HEK293T (cell line): ENCODE data around the gene CALM1.

Experiments used
- CTCF ChIA-PET: fragments of 350-600 bp; formaldehyde crosslinking; extraction: SDS; loops from one replicate; lab custom pipeline; 2021; ENCODE audit warnings: antibody characterized with exemption, inconsistent platforms; lab: Yijun Ruan, JAX
- POLR2A ChIA-PET: fragments of 350-600 bp; formaldehyde crosslinking; extraction: SDS; loops from one replicate; lab custom pipeline; 2020; ENCODE audit warnings: antibody characterized with exemption, inconsistent platforms; lab: Yijun Ruan, JAX
- DNase-seq: peaks from one replicate; pipeline ENCODE4 v3.0.0; 2012; ENCODE audit warnings: mixed read lengths; ENCODE audit errors: extremely low spot score
- ARNT ChIP-seq: fragments of 450-650 bp; IDR thresholded peaks from 2 replicates; pipeline ENCODE4 v1.6.1; 2017; ENCODE audit warnings: mild to moderate bottlenecking
- BHLHE40 ChIP-seq: fragments of 450-650 bp; IDR thresholded peaks from 2 replicates; pipeline ENCODE4 v1.6.1; 2016; ENCODE audit warnings: mild to moderate bottlenecking, moderate library complexity, borderline replicate concordance
- CTBP1 ChIP-seq: fragments of 450-650 bp; IDR thresholded peaks from 2 replicates; pipeline ENCODE4 v1.6.1; 2016; ENCODE audit warnings: borderline replicate concordance
- ELF4 ChIP-seq: fragments of 450-650 bp; IDR thresholded peaks from 2 replicates; pipeline ENCODE4 v1.6.1; 2017; ENCODE audit warnings: antibody characterized with exemption
- FOXA1 ChIP-seq: fragments of 450-650 bp; IDR thresholded peaks from 2 replicates; pipeline ENCODE4 v1.6.1; 2016; ENCODE audit warnings: mild to moderate bottlenecking
- FOXK2 ChIP-seq: fragments of 450-650 bp; IDR thresholded peaks from 2 replicates; pipeline ENCODE4 v1.6.1; 2016; ENCODE audit warnings: mild to moderate bottlenecking
- FOXM1 ChIP-seq: fragments of 450-650 bp; IDR thresholded peaks from 2 replicates; pipeline ENCODE4 v1.6.1; 2017; ENCODE audit warnings: mild to moderate bottlenecking, borderline replicate concordance
- HDGF ChIP-seq: fragments of 450-650 bp; IDR thresholded peaks from 2 replicates; pipeline ENCODE4 v1.6.1; 2017; ENCODE audit warnings: antibody characterized with exemption, borderline replicate concordance
- L3MBTL2 ChIP-seq: fragments of 450-650 bp; conservative IDR thresholded peaks from 2 replicates; pipeline ENCODE4 v1.6.1; 2016; ENCODE audit warnings: mild to moderate bottlenecking
- LEF1 ChIP-seq: fragments of 450-650 bp; IDR thresholded peaks from 2 replicates; pipeline ENCODE4 v1.6.1; 2017; ENCODE audit warnings: mild to moderate bottlenecking, borderline replicate concordance
- NFRKB ChIP-seq: fragments of 450-650 bp; IDR thresholded peaks from 2 replicates; pipeline ENCODE4 v1.6.1; 2016; ENCODE audit warnings: mild to moderate bottlenecking, moderate library complexity
- SP1 ChIP-seq: fragments of 450-650 bp; IDR thresholded peaks from 2 replicates; pipeline ENCODE4 v1.6.1; 2017
- SUZ12 ChIP-seq: fragments of 450-650 bp; IDR thresholded peaks from 2 replicates; pipeline ENCODE4 v1.6.1; 2016; ENCODE audit warnings: mild to moderate bottlenecking
- TARDBP ChIP-seq: fragments of 450-650 bp; IDR thresholded peaks from 2 replicates; pipeline ENCODE4 v1.6.1; 2016
- ZNF384 ChIP-seq: fragments of 450-650 bp; IDR thresholded peaks from 2 replicates; pipeline ENCODE4 v1.6.1; 2016
- TF ChIP-seq, protein P1 (sequence below): fragments of 450-650 bp; IDR thresholded peaks from 2 replicates; pipeline ENCODE4 v1.6.1; 2016

The CALM1 gene

DNA sequence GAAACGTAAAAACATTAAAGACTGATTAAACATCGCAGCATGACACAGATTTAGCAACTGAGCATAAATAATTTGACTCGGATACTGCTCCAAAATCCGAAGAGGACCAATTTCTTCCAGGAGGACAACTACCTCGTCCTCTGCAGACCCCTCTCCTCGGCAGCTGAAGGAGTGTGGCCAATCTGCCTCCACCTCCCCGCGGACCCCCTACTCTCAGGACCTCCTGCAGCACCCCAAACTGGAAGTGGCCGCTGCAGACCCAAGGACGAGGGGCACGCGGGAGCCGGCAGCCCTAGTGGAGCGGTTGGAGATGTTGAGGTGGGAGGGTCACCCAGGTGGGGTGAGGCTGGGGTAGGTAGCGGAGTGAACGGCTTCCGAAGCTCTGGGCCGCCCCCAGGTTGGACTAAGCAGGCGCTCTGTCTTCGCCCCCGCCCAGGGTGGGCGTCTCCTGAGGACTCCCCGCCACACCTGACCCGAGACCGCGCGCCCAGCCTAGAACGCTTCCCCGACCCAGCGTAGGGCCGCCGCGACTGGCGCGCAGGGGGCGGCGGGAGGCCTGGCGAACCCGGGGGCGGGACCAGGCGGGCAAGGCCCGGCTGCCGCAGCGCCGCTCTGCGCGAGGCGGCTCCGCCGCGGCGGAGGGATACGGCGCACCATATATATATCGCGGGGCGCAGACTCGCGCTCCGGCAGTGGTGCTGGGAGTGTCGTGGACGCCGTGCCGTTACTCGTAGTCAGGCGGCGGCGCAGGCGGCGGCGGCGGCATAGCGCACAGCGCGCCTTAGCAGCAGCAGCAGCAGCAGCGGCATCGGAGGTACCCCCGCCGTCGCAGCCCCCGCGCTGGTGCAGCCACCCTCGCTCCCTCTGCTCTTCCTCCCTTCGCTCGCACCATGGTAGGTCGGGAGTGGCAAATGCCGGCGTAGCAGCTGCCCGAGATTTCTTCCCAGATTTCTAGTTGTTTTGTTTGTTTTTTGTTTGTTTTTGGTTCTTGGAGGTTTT, at the start of gene CALM1:
TSS of gene CALM1 (plus strand) at position 689 of the 999 bp plus-strand sequence. CDS start at position 891, 202 bp downstream.
- TF ChIP-seq SP1 (no peak), NFRKB (no peak), HDGF (no peak), LEF1 (peak; percentile 77; the same call in 1 of the 2 replicates), BHLHE40 (no peak), L3MBTL2 (peak; percentile 39; the same call in 1 of the 2 replicates), FOXA1 (no peak), CTBP1 (peak; percentile 82), FOXK2 (no peak), SUZ12 (no peak), ELF4 (peak; percentile 90), ARNT (peak; percentile 84), ZNF384 (no peak), TARDBP (no peak), FOXM1 (peak; percentile 67; the same call in 1 of the 2 replicates)
- TF ChIP-seq, protein P1, sequence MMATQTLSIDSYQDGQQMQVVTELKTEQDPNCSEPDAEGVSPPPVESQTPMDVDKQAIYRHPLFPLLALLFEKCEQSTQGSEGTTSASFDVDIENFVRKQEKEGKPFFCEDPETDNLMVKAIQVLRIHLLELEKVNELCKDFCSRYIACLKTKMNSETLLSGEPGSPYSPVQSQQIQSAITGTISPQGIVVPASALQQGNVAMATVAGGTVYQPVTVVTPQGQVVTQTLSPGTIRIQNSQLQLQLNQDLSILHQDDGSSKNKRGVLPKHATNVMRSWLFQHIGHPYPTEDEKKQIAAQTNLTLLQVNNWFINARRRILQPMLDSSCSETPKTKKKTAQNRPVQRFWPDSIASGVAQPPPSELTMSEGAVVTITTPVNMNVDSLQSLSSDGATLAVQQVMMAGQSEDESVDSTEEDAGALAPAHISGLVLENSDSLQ = no peak
- peak; percentile 89 for DNase-seq
- POLR2A ChIA-PET = interaction anchor here (0.6 to 5.8 kb wide), 20 partner anchors 8 to 363 kb away, joined by 3 to 68 read pairs (median 4); no protein-coding TSS in a partner anchor
- CTCF ChIA-PET = no interaction called here

DNA sequence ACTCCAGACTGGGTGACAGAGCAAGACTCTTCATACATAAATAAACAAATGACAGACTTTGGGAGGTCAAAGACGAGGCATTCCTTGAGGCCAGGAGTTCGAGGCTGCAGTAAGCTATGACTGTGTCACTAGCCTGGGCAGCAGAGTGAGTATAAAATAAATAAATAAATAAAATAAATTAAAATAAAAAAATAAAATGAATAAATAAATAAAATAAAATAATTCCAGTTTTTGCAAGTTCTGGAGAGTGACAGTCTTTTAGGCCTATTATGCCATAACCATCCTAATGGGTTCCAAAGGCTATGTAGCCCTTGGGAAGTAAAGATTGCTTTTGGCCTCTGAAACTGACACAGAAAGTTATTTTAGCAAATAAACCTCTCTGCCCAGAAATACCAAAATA, 48.6 kb upstream of the CALM1 start:
- POLR2A ChIA-PET = no interaction called here
- no peak for DNase-seq
- CTCF ChIA-PET = no interaction called here
- no peak for TF ChIP-seq NFRKB
- TF ChIP-seq FOXA1 = no peak
- no peak for TF ChIP-seq CTBP1
- TF ChIP-seq, protein P1 = no peak
- TF ChIP-seq FOXK2 = no peak
- no peak for TF ChIP-seq SUZ12
- TF ChIP-seq FOXM1 = no peak
- no peak for TF ChIP-seq ARNT
- TF ChIP-seq HDGF = no peak
- TF ChIP-seq L3MBTL2 = no peak

DNA sequence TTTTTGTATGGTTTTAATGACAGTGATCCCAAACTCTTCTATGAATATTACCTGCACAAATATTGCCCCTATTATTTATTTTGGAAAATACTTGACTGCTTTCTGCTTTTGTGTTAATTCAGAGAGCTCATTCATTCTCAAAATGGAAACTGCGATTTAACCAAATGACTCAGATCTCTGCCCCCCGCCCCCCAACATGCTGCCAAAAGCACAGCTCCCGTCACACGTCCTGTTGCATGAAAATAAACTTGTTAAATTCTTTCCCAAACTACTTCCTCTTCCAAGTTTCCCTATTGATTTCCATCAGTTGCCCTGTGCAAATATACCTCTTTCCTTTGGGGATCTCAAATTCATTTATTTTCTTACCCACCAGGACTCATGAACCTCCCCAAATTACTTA, 47.1 kb upstream of the CALM1 start:
- CTCF ChIA-PET = no interaction called here
- POLR2A ChIA-PET = interaction anchor here (1.0 kb wide), 1 partner anchor 34 kb away, joined by 3 read pairs; no protein-coding TSS in a partner anchor
- DNase-seq = no peak
- TF ChIP-seq FOXM1 (no peak), FOXA1 (no peak), FOXK2 (no peak), ZNF384 (no peak), TARDBP (no peak), HDGF (no peak), SP1 (no peak), BHLHE40 (no peak), ARNT (no peak), CTBP1 (no peak), L3MBTL2 (no peak), SUZ12 (no peak), NFRKB (no peak), ELF4 (no peak)
- TF ChIP-seq, protein P1 = no peak

DNA sequence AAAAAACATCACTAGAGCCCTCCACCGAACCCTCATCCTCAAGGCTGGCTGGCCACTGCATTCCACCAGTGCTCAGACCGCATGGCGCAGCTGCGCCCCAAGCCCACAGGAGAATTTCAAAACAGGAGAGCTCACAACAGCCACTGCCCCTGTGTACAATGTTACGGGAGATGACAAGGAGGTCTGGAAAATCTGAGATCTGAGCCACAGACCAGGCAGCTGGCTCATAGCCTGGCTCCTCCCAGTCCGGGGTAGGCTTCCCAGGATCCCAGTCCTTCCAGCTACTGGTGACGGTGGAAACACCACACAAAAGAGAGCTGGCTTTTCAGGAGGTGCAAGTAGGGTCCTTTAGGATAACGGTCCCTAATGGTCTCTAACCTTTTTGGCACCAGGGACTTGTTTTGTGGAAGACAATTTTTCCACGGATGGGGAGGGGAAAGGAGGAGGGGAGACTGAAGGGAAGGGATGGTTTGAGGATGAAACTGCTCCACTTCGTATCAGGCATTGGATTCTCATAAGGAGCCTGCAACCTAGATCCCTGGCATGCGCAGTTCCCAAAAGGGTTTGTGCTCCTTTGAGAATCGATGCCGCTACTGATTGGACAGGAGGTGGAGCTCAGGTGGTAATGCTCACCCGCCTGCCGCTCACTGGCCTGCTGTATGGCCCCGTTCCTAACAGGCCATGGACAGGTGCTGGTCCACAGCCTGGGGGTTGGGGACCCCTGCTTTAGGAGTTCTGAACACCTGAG, 42.1 kb upstream of the CALM1 start:
- ChIA-PET POLR2A (no interaction called here), CTCF (no interaction called here)
- DNase-seq = no peak
- no peak for TF ChIP-seq FOXM1
- TF ChIP-seq, protein P1 = no peak
